Activated CD4-positive, alpha-beta memory T cell treated with anti-CD3 and anti-CD28 coated beads, Interleukin-2, amount 10 ng/mL, durations not matched to agents 7 days and 5 days (primary cell): ENCODE measurements around the gene SLA2. TPM values are rescaled to one million over a fixed set of nuclear protein-coding genes. Genes with fewer than 3 reads are reported as not detected.

Experiments
- CTCF ChIA-PET: fragments of 350-600 bp; sonication (Branson Sonifier 250); formaldehyde crosslinking; loops from one replicate; lab custom pipeline; 2021; ENCODE audit warnings: antibody characterized with exemption, inconsistent platforms; lab: Charles Lee
- POLR2A ChIA-PET: fragments of 350-600 bp; sonication (Branson Sonifier 250); formaldehyde crosslinking; loops from one replicate; lab custom pipeline; 2021; ENCODE audit warnings: antibody characterized with exemption; lab: Charles Lee
- DNase-seq: peaks from one replicate; pipeline ENCODE4 v3.0.0-alpha.2; 2020
- H3K27ac Mint-ChIP-seq: one replicate; pipeline ENCODE4 v1.8.0; 2021; ENCODE audit warnings: mild to moderate bottlenecking, mixed read lengths
- H3K27me3 Mint-ChIP-seq: one replicate; pipeline ENCODE4 v1.8.0; 2021; ENCODE audit warnings: mixed read lengths
- H3K36me3 Mint-ChIP-seq: one replicate; pipeline ENCODE4 v1.8.0; 2021; ENCODE audit warnings: low read depth, mixed read lengths
- H3K4me1 Mint-ChIP-seq: one replicate; pipeline ENCODE4 v1.8.0; 2021; ENCODE audit warnings: mixed read lengths
- H3K4me3 Mint-ChIP-seq: one replicate; pipeline ENCODE4 v1.8.0; 2021; ENCODE audit warnings: mild to moderate bottlenecking, mixed read lengths
- H3K9me3 Mint-ChIP-seq: one replicate; pipeline ENCODE4 v1.8.0; 2021; ENCODE audit warnings: mixed read lengths
- total RNA-seq, 2 experiments: library from RNA; stranded (reverse); gene quantifications; one replicate each; pipeline ENCODE4 v1.2.3, GENCODE V29; 2021

SLA2 gene
- total RNA-seq, 2 experiments from 2014 or later = 78.6 to 79.9 TPM

DNA sequence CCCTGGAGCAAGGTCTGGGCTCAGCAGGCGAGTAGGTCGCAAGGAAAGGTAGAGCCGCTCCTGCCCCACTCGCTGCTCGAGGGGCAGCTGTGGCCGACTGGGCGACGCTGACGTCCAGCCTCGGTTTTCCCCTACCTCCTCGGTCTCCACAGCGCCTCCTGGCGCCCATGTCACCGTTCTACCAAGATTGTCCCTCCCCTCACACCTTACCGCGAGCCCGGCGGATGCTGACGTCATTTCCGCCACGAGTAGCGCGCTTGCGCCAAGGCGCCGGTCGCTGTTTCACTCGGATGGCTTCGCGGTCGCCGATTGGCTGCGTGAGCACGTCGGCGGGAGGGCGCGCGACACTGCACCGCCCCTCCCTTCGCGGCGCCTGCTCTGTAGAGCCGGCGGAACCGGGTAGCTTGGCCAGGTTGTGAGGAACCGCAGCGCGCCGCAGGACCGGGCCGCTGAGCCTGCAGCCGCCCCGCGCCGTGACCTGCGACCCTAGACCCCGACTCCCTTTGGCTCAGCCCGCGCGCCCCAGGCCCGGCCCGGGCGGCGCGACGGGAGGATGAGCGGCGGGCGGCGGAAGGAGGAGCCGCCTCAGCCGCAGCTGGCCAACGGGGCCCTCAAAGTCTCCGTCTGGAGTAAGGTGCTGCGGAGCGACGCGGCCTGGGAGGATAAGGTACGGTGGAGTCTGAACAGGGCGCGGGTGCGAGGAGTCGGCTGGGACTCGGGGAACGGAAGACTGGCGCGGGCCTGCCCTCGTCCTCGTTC, 40.4 kb downstream of the SLA2 start, which contains the start of gene RAB5IF:
Gene RAB5IF, plus strand, starts transcription at position 381 of the 759 bp plus-strand sequence. Its CDS starts 173 bp downstream, at position 554.
- peak; percentile 100 for DNase-seq
- no peaks in the 10 kb centered on the region for H3K27me3 Mint-ChIP-seq
- H3K4me1 Mint-ChIP-seq = peaks cover 35% of the 10 kb centered on the region
- H3K27ac Mint-ChIP-seq = peak within 1 kb of the TSS; percentile 95
- peak within 1 kb of the TSS; percentile 98 for H3K4me3 Mint-ChIP-seq
- POLR2A ChIA-PET = interaction anchor here (0.8 to 5.2 kb wide), 43 partner anchors 9 to 863 kb away, joined by 3 to 123 read pairs (median 5); partner anchors contain the start of genes DSN1, RBM39, SCAND1 and SLA2
- H3K9me3 Mint-ChIP-seq = no peaks in the 10 kb centered on the region
- peaks cover 38% of the 10 kb centered on the region for H3K36me3 Mint-ChIP-seq
- CTCF ChIA-PET = interaction anchor here (0.6 to 6.9 kb wide), 32 partner anchors 9 to 490 kb away, joined by 3 to 75 read pairs (median 4); partner anchors contain the start of genes DSN1, RBL1 and SLA2

DNA sequence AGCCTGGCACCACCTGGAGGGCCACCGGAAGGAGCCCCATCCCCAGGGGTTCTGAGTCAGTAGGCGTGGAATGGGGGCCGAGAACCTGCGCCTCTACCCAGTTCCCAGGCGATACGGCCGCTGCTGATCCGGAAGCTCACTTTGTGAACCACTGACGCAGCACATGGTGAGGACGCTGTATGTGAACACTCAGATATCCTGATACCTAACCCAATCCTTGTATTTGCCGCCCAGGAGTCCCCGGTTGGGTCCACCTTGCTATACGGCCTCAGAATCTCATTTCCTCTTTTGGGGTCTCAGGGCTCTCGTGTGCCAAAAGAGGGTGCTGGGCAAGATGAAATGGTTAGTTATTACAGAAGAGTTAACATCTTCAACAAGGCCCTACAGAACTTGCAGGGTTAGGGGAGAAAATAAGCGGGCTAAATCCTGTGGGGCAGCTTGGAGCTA, 41.0 kb downstream of the SLA2 start:
- Mint-ChIP-seq H3K4me3 (peak overlapping the region; percentile 98), H3K9me3 (no peaks in the 10 kb centered on the region), H3K36me3 (peaks cover 32% of the 10 kb centered on the region), H3K27ac (peak overlapping the region; percentile 95), H3K4me1 (peaks cover 38% of the 10 kb centered on the region), H3K27me3 (no peaks in the 10 kb centered on the region)
- ChIA-PET POLR2A (interaction anchor here (0.8 to 5.2 kb wide), 28 partner anchors 9 to 863 kb away, joined by 3 to 123 read pairs (median 6); partner anchors contain the start of genes DSN1, RBM39, SLA2 and TGIF2), CTCF (interaction anchor here (0.7 to 6.9 kb wide), 19 partner anchors 10 to 149 kb away, joined by 3 to 75 read pairs (median 8); no protein-coding TSS in a partner anchor)
- peak; percentile 71 for DNase-seq

DNA sequence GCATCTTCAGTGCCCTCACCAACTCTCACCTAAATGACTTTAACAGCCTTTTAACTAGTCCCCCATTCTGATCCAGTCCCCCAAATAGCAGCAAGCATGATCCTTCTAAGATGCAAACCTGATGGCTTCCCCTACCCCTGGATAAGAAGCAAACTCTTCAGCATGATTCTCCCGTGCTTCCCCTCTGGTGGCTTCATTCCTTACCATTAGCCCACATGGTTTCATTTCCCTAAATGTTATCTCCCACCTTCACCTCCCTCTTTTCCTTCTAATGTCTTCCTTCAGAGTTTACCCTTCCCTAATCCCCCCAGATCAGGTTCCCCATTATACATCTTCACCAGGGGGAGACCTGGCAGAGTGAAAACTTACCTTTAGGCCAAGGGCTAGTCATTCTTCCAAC, 44.5 kb downstream of the SLA2 start:
- no peak overlapping the region for H3K4me3 Mint-ChIP-seq
- POLR2A ChIA-PET = interaction anchor here (1.5 kb wide), 1 partner anchor 27 kb away, joined by 7 read pairs; no protein-coding TSS in a partner anchor
- CTCF ChIA-PET = no interaction called here

DNA sequence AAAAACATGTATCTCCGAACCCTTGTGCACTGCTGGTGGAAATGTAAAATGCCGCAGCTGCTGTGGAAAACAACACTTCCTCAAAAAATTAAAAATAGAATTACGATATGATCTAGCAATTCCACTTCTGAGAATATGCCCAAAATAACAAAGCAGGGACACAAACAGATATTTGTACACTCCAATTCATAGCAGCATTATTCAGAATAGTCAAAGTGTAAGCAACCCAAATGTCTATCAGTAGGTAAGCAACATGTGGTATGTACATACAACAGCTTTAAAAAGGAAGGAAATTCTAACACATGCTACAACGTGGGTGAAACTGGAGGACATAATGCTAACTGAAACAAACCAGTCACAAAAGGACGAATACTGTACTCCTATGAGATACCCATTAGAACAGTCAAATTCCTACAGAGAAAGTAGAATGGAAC, 46.1 kb downstream of the SLA2 start:
- ChIA-PET CTCF (interaction anchor here (1.4 kb wide), 1 partner anchor 11 kb away, joined by 3 read pairs; no protein-coding TSS in a partner anchor), POLR2A (interaction anchor here (0.8 to 1.9 kb wide), 5 partner anchors 9 to 46 kb away, joined by 3 to 4 read pairs (median 3); partner anchors contain the start of gene SLA2)
- Mint-ChIP-seq H3K27ac (no peak overlapping the region), H3K27me3 (no peaks in the 10 kb centered on the region), H3K36me3 (peaks cover 4% of the 10 kb centered on the region), H3K4me1 (peaks cover 32% of the 10 kb centered on the region), H3K9me3 (no peaks in the 10 kb centered on the region), H3K4me3 (no peak overlapping the region)
- no peak for DNase-seq

More for the DNA sequence above, 44.5 kb downstream of the SLA2 start:
- H3K36me3 Mint-ChIP-seq = peaks cover 10% of the 10 kb centered on the region
- no peaks in the 10 kb centered on the region for H3K27me3 Mint-ChIP-seq
- H3K27ac Mint-ChIP-seq = no peak overlapping the region
- peaks cover 25% of the 10 kb centered on the region for H3K4me1 Mint-ChIP-seq
- H3K9me3 Mint-ChIP-seq = no peaks in the 10 kb centered on the region
- no peak for DNase-seq

DNA sequence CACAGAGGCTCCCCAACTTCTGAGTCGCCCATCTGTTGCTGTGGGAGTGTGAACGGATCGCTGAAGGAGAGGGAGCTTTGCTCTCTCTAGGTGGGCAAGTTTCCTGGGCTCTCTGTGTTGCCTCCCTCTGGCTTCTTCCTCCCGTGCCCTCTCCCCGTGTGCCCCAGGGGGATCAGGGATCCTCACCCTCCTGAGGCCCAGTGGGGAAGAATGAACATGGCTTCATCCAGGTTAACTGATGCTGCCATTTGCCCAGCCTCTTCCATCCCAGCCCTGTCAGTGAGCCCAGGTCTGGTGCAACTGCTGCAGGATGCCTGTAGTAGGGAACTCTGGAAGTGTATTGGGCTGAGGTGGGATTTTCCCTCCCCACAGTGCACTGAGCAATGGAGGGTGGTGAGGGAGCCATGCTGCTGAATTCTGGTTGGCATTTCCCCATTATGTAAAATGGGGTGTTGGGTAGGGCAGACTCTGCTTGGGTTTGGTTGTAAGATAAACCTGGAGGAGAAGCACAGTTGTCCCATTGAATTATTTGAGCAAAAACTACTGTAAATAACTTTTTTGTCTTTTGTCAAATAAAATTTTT, 52.6 kb downstream of the SLA2 start:
- peaks cover 55% of the 10 kb centered on the region for H3K4me1 Mint-ChIP-seq
- H3K27me3 Mint-ChIP-seq = no peaks in the 10 kb centered on the region
- peaks cover 39% of the 10 kb centered on the region for H3K36me3 Mint-ChIP-seq
- H3K4me3 Mint-ChIP-seq = no peak overlapping the region
- peak overlapping the region; percentile 68 for H3K27ac Mint-ChIP-seq
- no peak for DNase-seq
- POLR2A ChIA-PET = interaction anchor here (1.3 to 8.2 kb wide), 7 partner anchors 10 to 270 kb away, joined by 4 to 123 read pairs (median 46); partner anchors contain the start of genes RAB5IF, SLA2 and TGIF2
- CTCF ChIA-PET = interaction anchor here (1.2 to 4.3 kb wide), 5 partner anchors 8 to 215 kb away, joined by 3 to 75 read pairs (median 3); partner anchors contain the start of gene RAB5IF
- no peaks in the 10 kb centered on the region for H3K9me3 Mint-ChIP-seq

DNA sequence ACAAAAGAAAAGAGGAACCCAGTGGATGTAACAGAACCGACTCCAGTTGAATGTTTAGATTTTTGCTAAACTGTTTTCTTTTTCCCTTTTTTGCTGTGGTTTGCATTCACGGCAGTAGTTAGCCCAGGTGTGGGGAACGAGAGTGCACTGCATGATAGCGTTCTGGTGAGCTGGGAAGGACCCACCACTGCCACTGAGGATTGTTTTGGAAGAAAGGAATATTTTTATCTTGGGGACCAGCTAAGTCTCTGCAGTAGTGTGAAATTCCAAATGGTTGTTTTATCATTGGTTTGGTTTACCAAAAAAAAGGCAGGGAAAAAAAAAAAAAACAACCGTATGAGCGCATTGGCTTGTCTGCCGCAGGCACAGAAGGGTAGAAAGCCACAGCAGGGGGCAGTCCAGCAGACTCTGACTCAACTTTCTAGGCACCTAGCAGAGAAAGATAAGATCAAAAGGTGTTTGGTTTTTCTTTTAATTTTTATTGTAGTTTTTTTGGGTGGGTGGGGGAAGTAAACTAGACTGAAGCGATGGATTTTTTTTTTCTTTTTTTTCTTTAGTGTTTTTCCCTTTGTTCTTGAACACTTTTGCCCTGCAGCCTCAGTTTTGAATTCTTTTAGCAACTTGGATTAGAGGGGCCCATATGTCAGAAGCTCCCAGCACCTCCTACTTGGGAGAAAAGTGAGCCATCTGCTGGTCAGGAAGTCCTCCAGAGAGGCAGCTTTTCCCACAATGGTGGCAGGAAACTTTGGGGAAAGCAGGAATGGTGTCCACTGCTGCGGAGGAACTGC, 53.9 kb downstream of the SLA2 start:
- no peaks in the 10 kb centered on the region for H3K9me3 Mint-ChIP-seq
- H3K4me3 Mint-ChIP-seq = no peak overlapping the region
- H3K27me3 Mint-ChIP-seq = no peaks in the 10 kb centered on the region
- H3K27ac Mint-ChIP-seq = peak overlapping the region; percentile 76
- peak; percentile 65 for DNase-seq
- POLR2A ChIA-PET = interaction anchor here (1.0 to 8.2 kb wide), 6 partner anchors 9 to 127 kb away, joined by 3 to 111 read pairs (median 25); partner anchors contain the start of genes RAB5IF, SLA2 and TGIF2
- H3K4me1 Mint-ChIP-seq = peaks cover 61% of the 10 kb centered on the region
- peaks cover 43% of the 10 kb centered on the region for H3K36me3 Mint-ChIP-seq
- CTCF ChIA-PET = interaction anchor here (0.7 to 5.7 kb wide), 8 partner anchors 13 to 54 kb away, joined by 3 to 58 read pairs (median 3); partner anchors contain the start of genes RAB5IF and SLA2

DNA sequence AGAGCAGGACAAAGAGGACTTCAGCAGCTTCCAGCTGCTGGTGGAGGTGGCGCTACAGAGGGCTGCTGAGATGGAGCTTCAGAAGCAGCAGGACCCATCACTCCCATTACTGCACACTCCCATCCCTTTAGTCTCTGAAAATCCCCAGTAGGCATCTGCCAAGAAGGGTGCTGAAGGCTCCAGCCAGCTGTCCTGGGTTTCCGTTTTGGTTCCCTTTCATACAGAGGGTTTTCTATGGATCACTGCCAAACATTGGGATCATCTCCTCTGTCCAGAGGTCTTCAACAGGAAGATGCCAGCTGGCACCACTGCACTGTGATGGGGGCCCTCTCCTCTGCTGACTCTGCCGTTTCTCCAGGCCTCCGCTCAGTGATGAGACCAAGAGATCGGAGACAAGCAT, 54.7 kb downstream of the SLA2 start:
- Mint-ChIP-seq H3K27ac (peak overlapping the region; percentile 33), H3K4me3 (no peak overlapping the region)

DNA sequence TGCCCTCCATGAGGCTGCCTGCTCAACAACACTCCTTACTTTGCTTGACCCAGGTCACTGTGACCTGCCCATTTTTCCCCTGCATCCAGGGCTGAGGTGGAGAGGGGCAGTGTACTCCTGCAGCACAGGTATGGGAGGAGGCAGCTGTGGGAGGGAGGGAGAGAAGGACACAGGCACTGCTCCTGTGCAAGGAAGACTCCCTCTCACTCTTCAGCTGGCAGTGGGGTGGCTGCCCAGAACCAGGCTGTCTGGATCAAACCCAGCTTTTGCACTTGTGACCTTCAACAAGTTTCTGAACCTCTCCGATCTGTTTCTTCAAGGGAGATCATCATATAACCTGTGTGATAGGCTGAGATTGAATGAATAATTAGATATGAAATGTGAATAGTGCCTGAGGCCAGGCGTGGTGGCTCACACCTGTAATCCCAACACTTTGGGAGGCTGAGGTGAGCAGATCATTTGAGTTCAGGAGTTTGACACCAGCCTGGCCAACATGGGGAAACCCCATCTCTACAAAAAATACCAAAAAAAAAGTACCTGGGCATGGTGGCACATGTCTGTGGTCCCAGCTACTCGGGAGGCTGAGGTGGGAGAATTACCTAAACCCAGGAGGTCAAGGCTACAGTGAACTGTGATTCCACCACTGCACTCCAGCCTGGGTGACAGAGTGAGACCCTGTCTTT, 58.5 kb downstream of the SLA2 start:
- CTCF ChIA-PET = interaction anchor here (1.0 to 5.7 kb wide), 5 partner anchors 12 to 58 kb away, joined by 3 to 58 read pairs (median 7); partner anchors contain the start of genes RAB5IF, SLA2 and TGIF2
- DNase-seq = no peak
- Mint-ChIP-seq H3K4me3 (no peak overlapping the region), H3K27ac (no peak overlapping the region), H3K36me3 (peaks cover 34% of the 10 kb centered on the region), H3K9me3 (no peaks in the 10 kb centered on the region), H3K4me1 (peaks cover 41% of the 10 kb centered on the region), H3K27me3 (no peaks in the 10 kb centered on the region)
- POLR2A ChIA-PET = interaction anchor here (0.9 to 8.5 kb wide), 3 partner anchors 8 to 18 kb away, joined by 4 to 55 read pairs (median 5); partner anchors contain the start of genes RAB5IF and TGIF2

More for the DNA sequence above, 54.7 kb downstream of the SLA2 start:
- peaks cover 65% of the 10 kb centered on the region for H3K4me1 Mint-ChIP-seq
- H3K36me3 Mint-ChIP-seq = peaks cover 43% of the 10 kb centered on the region
- CTCF ChIA-PET = interaction anchor here (0.7 to 5.7 kb wide), 7 partner anchors 14 to 55 kb away, joined by 3 to 58 read pairs (median 3); partner anchors contain the start of genes RAB5IF and SLA2
- no peak for DNase-seq
- no peaks in the 10 kb centered on the region for H3K27me3 Mint-ChIP-seq
- H3K9me3 Mint-ChIP-seq = no peaks in the 10 kb centered on the region
- POLR2A ChIA-PET = interaction anchor here (1.4 to 8.2 kb wide), 4 partner anchors 8 to 54 kb away, joined by 3 to 111 read pairs (median 49); partner anchors contain the start of genes RAB5IF, SLA2 and TGIF2

DNA sequence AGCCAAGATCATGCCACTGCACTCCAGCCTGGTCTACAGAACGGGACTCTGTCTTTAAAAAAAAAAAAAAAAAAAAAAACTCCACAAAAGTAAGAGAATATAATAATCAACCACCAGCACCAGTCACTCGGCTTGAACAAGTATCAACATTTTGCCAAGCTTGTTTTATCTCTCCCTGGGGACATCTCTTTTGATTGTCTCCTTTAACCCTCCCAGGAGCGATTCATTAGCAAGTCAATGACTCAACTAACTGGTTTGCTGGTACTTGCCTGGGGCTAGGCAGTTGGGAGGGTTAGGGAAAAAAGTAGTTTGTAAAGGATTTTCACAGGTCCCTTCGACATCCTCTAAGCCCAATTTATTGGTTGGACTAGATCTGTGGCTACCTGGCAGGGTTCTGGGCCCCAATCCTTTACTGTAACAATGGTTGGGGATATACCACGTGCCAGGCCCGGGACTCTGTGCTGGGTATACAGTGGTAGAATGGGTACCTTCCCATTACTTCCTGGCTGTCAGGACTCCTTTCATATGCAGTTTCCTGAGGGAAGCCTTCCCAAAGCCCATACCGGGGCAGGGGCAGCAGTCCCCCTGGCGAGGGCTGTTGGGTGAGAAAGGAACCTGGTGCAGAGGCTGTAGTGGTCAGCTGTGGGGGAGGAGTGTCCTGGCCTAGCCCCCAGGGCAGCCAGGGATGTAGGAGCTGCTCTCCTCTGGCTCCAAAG, 60.4 kb downstream of the SLA2 start:
- POLR2A ChIA-PET = interaction anchor here (1.5 to 8.5 kb wide), 3 partner anchors 8 to 20 kb away, joined by 6 to 55 read pairs (median 52); partner anchors contain the start of genes RAB5IF and TGIF2
- CTCF ChIA-PET = interaction anchor here (0.6 to 1.6 kb wide), 4 partner anchors 9 to 143 kb away, joined by 3 to 4 read pairs (median 3); partner anchors contain the start of gene RAB5IF
- peaks cover 40% of the 10 kb centered on the region for H3K4me1 Mint-ChIP-seq

DNA sequence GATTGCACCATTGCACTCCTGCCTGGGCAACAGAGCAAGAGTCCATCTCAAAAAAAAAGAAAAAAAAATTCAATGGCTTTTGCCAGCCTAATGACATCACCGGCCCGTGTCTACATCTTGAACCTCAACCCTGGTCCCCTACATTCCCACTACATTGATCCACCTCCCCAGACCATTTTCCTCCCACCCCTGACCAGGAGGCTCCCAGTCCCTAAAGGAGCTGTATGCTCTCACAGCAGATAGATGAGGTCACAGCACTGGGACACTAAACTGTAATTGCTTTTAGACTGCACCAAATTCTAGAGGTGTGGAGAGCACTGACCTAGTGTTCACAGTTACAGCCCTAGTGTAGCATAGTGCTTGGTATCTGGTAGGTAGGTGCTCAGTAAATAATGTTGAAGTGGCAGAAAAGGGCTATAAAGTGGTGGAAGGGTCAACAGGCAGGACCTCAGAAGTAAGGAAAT, 61.9 kb downstream of the SLA2 start:
- H3K27me3 Mint-ChIP-seq = no peaks in the 10 kb centered on the region
- H3K36me3 Mint-ChIP-seq = peaks cover 38% of the 10 kb centered on the region
- no peak overlapping the region for H3K4me3 Mint-ChIP-seq
- H3K4me1 Mint-ChIP-seq = peaks cover 44% of the 10 kb centered on the region
- no peaks in the 10 kb centered on the region for H3K9me3 Mint-ChIP-seq
- H3K27ac Mint-ChIP-seq = peak overlapping the region; percentile 42
- ChIA-PET CTCF (interaction anchor here (0.6 to 2.3 kb wide), 3 partner anchors 11 to 20 kb away, joined by 3 to 8 read pairs (median 4); no protein-coding TSS in a partner anchor), POLR2A (interaction anchor here (6.6 to 8.5 kb wide), 2 partner anchors 10 to 11 kb away, joined by 52 to 55 read pairs; partner anchors contain the start of gene TGIF2)
- DNase-seq = no peak

More for the DNA sequence above, 60.4 kb downstream of the SLA2 start:
- Mint-ChIP-seq H3K36me3 (peaks cover 28% of the 10 kb centered on the region), H3K4me3 (no peak overlapping the region), H3K27me3 (no peaks in the 10 kb centered on the region), H3K9me3 (no peaks in the 10 kb centered on the region), H3K27ac (no peak overlapping the region)
- DNase-seq = no peak
